Measurements from ENCODE around the gene FN3KRP.

Gene FN3KRP

DNA sequence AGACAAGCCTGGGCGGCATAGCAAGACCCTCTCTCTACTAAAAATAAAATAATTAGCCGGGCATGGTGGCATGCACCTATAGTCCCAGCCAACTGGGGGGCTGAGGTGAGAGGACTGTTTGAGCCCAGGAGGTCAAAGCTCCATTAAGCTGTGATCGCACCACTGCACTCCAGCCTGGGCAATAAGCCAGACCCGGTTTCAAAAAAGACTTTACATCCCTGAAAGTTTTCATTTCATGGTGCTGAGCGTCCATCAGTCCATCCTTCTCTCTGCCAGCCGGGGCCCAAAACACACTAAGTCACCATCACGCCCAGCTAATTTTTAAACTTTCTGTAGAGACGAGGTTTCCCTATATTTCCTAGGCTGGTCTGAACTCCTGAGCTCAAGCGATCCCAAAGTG, 28.6 kb upstream of the FN3KRP start:
- no peak overlapping the region for H3K27ac ChIP-seq (ENCODE audit: low read length)
- no peaks in the 10 kb centered on the region for H3K27me3 ChIP-seq (ENCODE audit: control insufficient read depth, insufficient read depth, low read length)
- H3K4me1 ChIP-seq (ENCODE audit: control insufficient read depth, insufficient read depth, low read length): 0 out of 2 replicates have a peak, but pooled peaks cover 2% of the 10 kb centered on the region
- H3K4me3 ChIP-seq (ENCODE audit: low read length): no peak overlapping the region
- DNase-seq (ENCODE audit: low read depth, low spot score): no peak
- no peaks in the 10 kb centered on the region for H3K9me3 ChIP-seq (ENCODE audit: control insufficient read depth, insufficient read depth, low read length)
- H3K36me3 ChIP-seq (ENCODE audit: control insufficient read depth, insufficient read depth, low read length): no peaks in the 10 kb centered on the region; the same call in 1 of the 2 replicates
- no CpG with 5 or more reads among the region's 9 CpGs for WGBS (ENCODE audit: insufficient coverage, insufficient read length)

- no peaks in the 10 kb centered on the region for H3K9me3 ChIP-seq (ENCODE audit: control insufficient read depth, insufficient read depth, low read length)
- H3K36me3 ChIP-seq (ENCODE audit: control insufficient read depth, insufficient read depth, low read length): no peaks in the 10 kb centered on the region; the same call in 1 of the 2 replicates
- H3K27me3 ChIP-seq (ENCODE audit: control insufficient read depth, insufficient read depth, low read length): no peaks in the 10 kb centered on the region
- no peak for DNase-seq (ENCODE audit: low read depth, low spot score)
- no peak overlapping the region; the same call in 1 of the 2 replicates for H3K4me3 ChIP-seq (ENCODE audit: low read length)
- no CpG with 5 or more reads among the region's 8 CpGs for WGBS (ENCODE audit: insufficient coverage, insufficient read length)
- H3K27ac ChIP-seq (ENCODE audit: low read length): no peak overlapping the region
- 0 out of 2 replicates have a peak, but pooled peaks cover 2% of the 10 kb centered on the region for H3K4me1 ChIP-seq (ENCODE audit: control insufficient read depth, insufficient read depth, low read length)
Measured at GRCh38 chr17:82689077-82689476, 27.4 kb upstream of the FN3KRP start.

DNA sequence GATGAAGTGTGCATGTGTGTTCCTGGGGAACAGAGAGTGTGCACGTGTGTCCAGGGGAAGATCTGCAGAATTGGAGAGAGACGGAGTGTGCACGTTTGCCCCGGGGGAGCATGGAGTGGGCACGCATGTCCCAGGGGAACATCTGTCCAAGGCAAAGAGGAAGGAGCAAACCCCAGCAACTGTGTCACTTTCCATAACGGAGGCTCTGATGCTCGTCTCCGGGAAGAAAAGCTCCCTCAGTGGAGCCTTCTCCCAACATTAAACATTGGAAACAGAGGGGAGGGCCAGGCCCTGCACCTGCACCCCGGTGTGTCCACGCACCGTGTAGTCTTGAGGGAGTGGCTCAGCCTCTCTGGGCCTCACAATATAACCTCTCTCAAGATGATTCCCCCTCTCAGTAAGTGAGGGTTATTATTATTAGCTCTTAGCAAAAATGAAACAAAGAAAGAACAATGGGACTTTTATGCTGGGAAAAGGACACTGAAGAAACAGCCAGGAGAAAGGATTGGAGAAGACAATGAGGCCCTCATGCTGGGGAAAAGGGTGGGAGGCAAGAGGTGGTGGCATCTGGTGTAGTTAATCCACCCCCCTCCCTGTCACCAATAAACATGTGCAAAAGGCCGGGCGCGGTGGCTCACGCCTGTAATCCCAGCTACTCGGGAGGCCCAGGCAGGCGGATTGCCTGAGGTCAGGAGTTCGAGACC, 25.6 kb upstream of the FN3KRP start:
- Histone ChIP-seq H3K27ac (ENCODE audit: low read length) (no peak overlapping the region), H3K36me3 (ENCODE audit: control insufficient read depth, insufficient read depth, low read length) (no peaks in the 10 kb centered on the region; the same call in 1 of the 2 replicates), H3K9me3 (ENCODE audit: control insufficient read depth, insufficient read depth, low read length) (no peaks in the 10 kb centered on the region), H3K4me1 (ENCODE audit: control insufficient read depth, insufficient read depth, low read length) (no peaks in the 10 kb centered on the region), H3K27me3 (ENCODE audit: control insufficient read depth, insufficient read depth, low read length) (no peaks in the 10 kb centered on the region), H3K4me3 (ENCODE audit: low read length) (no peak overlapping the region)
- DNase-seq (ENCODE audit: low read depth, low spot score): no peak
- no CpG with 5 or more reads among the region's 18 CpGs for WGBS (ENCODE audit: insufficient coverage, insufficient read length)

DNA sequence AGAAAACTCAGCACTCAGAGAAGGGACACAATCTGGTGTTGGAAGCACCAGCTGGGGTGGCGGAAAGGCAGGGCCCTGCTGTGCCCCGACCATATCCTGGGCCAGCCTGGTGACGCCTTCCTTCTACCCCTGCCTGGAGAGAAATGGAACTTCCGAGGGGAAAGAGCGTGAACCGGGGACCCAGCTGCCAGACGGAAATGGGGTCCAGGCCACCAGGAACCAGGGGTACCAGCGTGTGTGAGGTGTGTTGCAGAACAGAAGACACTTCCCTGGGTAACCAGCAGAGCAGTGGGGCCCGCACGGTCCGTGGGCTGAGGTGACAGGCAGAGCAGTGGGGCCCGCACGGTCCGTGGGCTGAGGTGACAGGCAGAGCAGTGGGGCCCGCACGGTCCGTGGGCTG, 24.8 kb upstream of the FN3KRP start:
- Histone ChIP-seq H3K27ac (ENCODE audit: low read length) (no peak overlapping the region), H3K27me3 (ENCODE audit: control insufficient read depth, insufficient read depth, low read length) (peaks cover 5% of the 10 kb centered on the region; the same call in 1 of the 2 replicates), H3K4me1 (ENCODE audit: control insufficient read depth, insufficient read depth, low read length) (no peaks in the 10 kb centered on the region), H3K36me3 (ENCODE audit: control insufficient read depth, insufficient read depth, low read length) (no peaks in the 10 kb centered on the region; the same call in 1 of the 2 replicates), H3K4me3 (ENCODE audit: low read length) (no peak overlapping the region), H3K9me3 (ENCODE audit: control insufficient read depth, insufficient read depth, low read length) (no peaks in the 10 kb centered on the region)
- WGBS (ENCODE audit: insufficient coverage, insufficient read length): no CpG with 5 or more reads among the region's 17 CpGs
- no peak for DNase-seq (ENCODE audit: low read depth, low spot score)

- H3K9me3 ChIP-seq (ENCODE audit: control insufficient read depth, insufficient read depth, low read length): no peaks in the 10 kb centered on the region
- H3K36me3 ChIP-seq (ENCODE audit: control insufficient read depth, insufficient read depth, low read length): no peaks in the 10 kb centered on the region; the same call in 1 of the 2 replicates
- H3K27ac ChIP-seq (ENCODE audit: low read length): no peak overlapping the region
- peaks cover 11% of the 10 kb centered on the region; the same call in 1 of the 2 replicates for H3K27me3 ChIP-seq (ENCODE audit: control insufficient read depth, insufficient read depth, low read length)
- no peaks in the 10 kb centered on the region for H3K4me1 ChIP-seq (ENCODE audit: control insufficient read depth, insufficient read depth, low read length)
- no peak overlapping the region for H3K4me3 ChIP-seq (ENCODE audit: low read length)
- WGBS (ENCODE audit: insufficient coverage, insufficient read length): no CpG with 5 or more reads among the region's 16 CpGs
- no peak for DNase-seq (ENCODE audit: low read depth, low spot score)
Measured at GRCh38 chr17:82692268-82692667, 24.2 kb upstream of the FN3KRP start.

DNA sequence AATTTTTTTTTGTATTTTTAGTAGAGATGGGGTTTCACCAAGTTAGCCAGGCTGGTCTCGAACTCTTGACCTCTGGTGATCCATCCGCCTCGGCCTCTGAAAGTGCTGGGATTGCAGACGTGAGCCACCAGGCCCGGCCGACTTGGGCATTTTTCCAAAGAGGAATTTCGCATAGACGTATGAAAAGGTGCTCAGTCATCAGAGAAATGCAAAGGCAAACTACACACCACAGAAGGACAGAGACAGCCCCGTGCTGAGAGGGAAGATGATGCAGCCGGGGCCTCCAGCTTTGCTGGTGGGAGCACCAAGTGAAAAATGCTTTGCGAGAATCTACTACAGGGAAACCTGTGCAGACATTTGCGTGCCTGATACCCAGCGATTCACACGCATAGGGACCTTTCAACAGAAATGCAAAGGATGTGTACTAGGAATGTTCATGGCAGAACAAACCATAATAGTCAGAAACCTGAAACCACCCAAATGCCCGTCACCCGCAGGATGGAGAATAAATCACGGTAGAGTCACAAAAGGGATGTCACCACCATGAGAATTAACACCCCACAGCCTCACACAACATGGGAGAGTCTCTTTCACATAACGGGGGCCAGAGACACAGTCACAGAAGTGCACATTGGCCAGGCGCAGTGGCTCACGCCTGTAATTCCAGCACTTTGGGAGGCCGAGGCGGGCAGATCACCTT, 23.2 kb upstream of the FN3KRP start:
- H3K4me1 ChIP-seq (ENCODE audit: control insufficient read depth, insufficient read depth, low read length): no peaks in the 10 kb centered on the region
- no peaks in the 10 kb centered on the region for H3K9me3 ChIP-seq (ENCODE audit: control insufficient read depth, insufficient read depth, low read length)
- no peak overlapping the region for H3K4me3 ChIP-seq (ENCODE audit: low read length)
- no peak for DNase-seq (ENCODE audit: low read depth, low spot score)
- WGBS (ENCODE audit: insufficient coverage, insufficient read length): no CpG with 5 or more reads among the region's 22 CpGs
- no peak overlapping the region for H3K27ac ChIP-seq (ENCODE audit: low read length)
- H3K27me3 ChIP-seq (ENCODE audit: control insufficient read depth, insufficient read depth, low read length): peaks cover 15% of the 10 kb centered on the region; the same call in 1 of the 2 replicates
- no peaks in the 10 kb centered on the region; the same call in 1 of the 2 replicates for H3K36me3 ChIP-seq (ENCODE audit: control insufficient read depth, insufficient read depth, low read length)

DNA sequence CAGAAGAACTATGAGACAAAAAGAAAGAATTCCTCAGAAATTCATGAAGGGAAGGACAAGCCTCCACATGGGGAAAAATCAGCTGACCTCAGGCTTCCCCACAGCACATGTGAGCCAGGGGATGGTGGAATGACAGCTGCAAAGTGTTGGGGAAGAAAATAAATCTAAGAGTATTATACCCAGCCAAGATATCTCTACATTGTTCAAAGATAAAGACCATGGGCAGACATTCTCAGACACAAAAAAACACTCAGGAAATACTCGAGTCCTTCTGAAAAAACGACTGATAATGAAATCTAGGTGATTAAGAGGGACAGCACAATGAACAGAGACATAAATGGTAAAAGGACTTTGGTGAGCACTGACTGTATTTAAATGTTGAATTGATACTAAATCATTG, 21.9 kb upstream of the FN3KRP start:
- H3K4me3 ChIP-seq (ENCODE audit: low read length): no peak overlapping the region
- no peaks in the 10 kb centered on the region for H3K36me3 ChIP-seq (ENCODE audit: control insufficient read depth, insufficient read depth, low read length)
- DNase-seq (ENCODE audit: low read depth, low spot score): no peak
- WGBS (ENCODE audit: insufficient coverage, insufficient read length): no CpG with 5 or more reads among the region's 2 CpGs
- H3K9me3 ChIP-seq (ENCODE audit: control insufficient read depth, insufficient read depth, low read length): no peaks in the 10 kb centered on the region
- H3K27me3 ChIP-seq (ENCODE audit: control insufficient read depth, insufficient read depth, low read length): peaks cover 15% of the 10 kb centered on the region; the same call in 1 of the 2 replicates
- H3K27ac ChIP-seq (ENCODE audit: low read length): no peak overlapping the region
- H3K4me1 ChIP-seq (ENCODE audit: control insufficient read depth, insufficient read depth, low read length): peaks cover 3% of the 10 kb centered on the region

- H3K36me3 ChIP-seq (ENCODE audit: control insufficient read depth, insufficient read depth, low read length): no peaks in the 10 kb centered on the region
- H3K27me3 ChIP-seq (ENCODE audit: control insufficient read depth, insufficient read depth, low read length): peaks cover 15% of the 10 kb centered on the region; the same call in 1 of the 2 replicates
- peaks cover 3% of the 10 kb centered on the region for H3K4me1 ChIP-seq (ENCODE audit: control insufficient read depth, insufficient read depth, low read length)
- no peak for DNase-seq (ENCODE audit: low read depth, low spot score)
- H3K27ac ChIP-seq (ENCODE audit: low read length): no peak overlapping the region
- no peak overlapping the region for H3K4me3 ChIP-seq (ENCODE audit: low read length)
- no peaks in the 10 kb centered on the region for H3K9me3 ChIP-seq (ENCODE audit: control insufficient read depth, insufficient read depth, low read length)
- WGBS (ENCODE audit: insufficient coverage, insufficient read length): no CpG with 5 or more reads among the region's 17 CpGs
Measured at GRCh38 chr17:82696259-82696658, 20.2 kb upstream of the FN3KRP start.

- Histone ChIP-seq H3K9me3 (ENCODE audit: control insufficient read depth, insufficient read depth, low read length) (no peaks in the 10 kb centered on the region), H3K4me3 (ENCODE audit: low read length) (peak overlapping the region; percentile 85; the same call in 1 of the 2 replicates), H3K4me1 (ENCODE audit: control insufficient read depth, insufficient read depth, low read length) (peaks cover 3% of the 10 kb centered on the region), H3K27ac (ENCODE audit: low read length) (no peak overlapping the region), H3K27me3 (ENCODE audit: control insufficient read depth, insufficient read depth, low read length) (peaks cover 15% of the 10 kb centered on the region; the same call in 1 of the 2 replicates), H3K36me3 (ENCODE audit: control insufficient read depth, insufficient read depth, low read length) (no peaks in the 10 kb centered on the region)
- no peak for DNase-seq (ENCODE audit: low read depth, low spot score)
- WGBS (ENCODE audit: insufficient coverage, insufficient read length): no CpG with 5 or more reads among the region's 48 CpGs
Measured at GRCh38 chr17:82696916-82697807, 19.3 kb upstream of the FN3KRP start.

GRCh38 chr17:82697808-82698064, 18.8 kb upstream of the FN3KRP start:
- no peak for DNase-seq (ENCODE audit: low read depth, low spot score)
- H3K4me3 ChIP-seq (ENCODE audit: low read length): peak overlapping the region; percentile 85
- no peaks in the 10 kb centered on the region for H3K9me3 ChIP-seq (ENCODE audit: control insufficient read depth, insufficient read depth, low read length)
- H3K27ac ChIP-seq (ENCODE audit: low read length): no peak overlapping the region
- no CpG with 5 or more reads among the region's 32 CpGs for WGBS (ENCODE audit: insufficient coverage, insufficient read length)
- peaks cover 3% of the 10 kb centered on the region for H3K4me1 ChIP-seq (ENCODE audit: control insufficient read depth, insufficient read depth, low read length)
- peaks cover 15% of the 10 kb centered on the region; the same call in 1 of the 2 replicates for H3K27me3 ChIP-seq (ENCODE audit: control insufficient read depth, insufficient read depth, low read length)
- H3K36me3 ChIP-seq (ENCODE audit: control insufficient read depth, insufficient read depth, low read length): no peaks in the 10 kb centered on the region
